Measurements from ENCODE around the gene GAS6. TPM values are rescaled to one million over a fixed set of nuclear protein-coding genes. Genes with fewer than 3 reads are reported as not detected.

GAS6 gene
- total and polyA plus RNA-seq, 12 donors, result 7.1 to 109 (median 82.9) TPM

DNA sequence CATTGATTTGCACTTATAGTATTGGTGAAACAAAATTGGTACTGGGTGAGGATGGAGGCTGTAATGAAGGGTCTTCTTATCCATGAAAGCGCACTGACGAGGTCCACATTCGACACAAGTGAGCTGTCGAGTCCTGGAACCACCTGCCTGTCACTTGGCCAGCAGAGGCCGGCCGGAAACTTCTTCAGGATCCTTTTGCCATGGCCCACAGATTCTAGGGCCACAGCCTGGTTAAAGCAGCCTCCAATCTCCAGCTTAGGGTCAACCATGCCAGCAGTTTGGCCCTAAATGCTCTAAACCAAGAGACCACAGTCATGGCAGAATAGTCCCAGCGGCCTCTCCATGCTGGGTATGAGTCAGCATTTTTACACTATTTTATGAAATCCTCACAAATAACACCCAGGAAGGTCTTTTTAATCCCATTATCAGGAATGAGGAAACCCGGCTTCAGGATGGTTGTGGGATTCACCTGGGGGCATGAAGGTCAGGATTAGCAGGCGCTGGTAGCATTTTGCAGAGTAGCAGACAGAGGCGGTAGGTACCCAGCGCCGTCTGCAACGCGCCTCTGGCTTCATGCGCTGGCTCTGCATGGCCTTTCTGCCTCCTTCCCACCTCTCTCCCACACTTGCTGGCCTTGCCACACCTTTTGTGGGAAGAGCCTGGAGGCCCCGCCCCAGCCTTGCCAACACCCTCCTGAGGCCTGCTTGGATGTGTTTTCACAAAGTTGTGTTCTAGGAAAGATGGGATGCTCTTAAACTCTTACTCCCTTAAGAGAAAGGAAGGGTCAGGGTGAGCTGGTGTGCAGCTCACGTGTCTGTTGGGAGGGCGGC lies 15.2 kb downstream of the GAS6 start:
- DNase-seq, result peak in 2 of 7 donors; percentile 7 to 52
- Histone ChIP-seq H3K4me1 (replicated peaks in 1 of 2) (peaks cover 8 to 15% of the 10 kb centered on the region in 2 donors), H3K9me3 (replicated peaks in 1 of 3) (no peaks in the 10 kb centered on the region), H3K36me3 (replicated peaks in 1 of 2) (no peaks in the 10 kb centered on the region), H3K27ac (no peak overlapping the region), H3K4me3 (no peak overlapping the region), H3K27me3 (no peaks in the 10 kb centered on the region)
- intact Hi-C loops (cut with DNase I), result no loop called here
- 84 to 96% (median 94%) methylated on average over 17 to 18 of the region's 18 CpGs for WGBS, 4 donors
- no peak for TF ChIP-seq POLR2A (IDR thresholded peaks at IDR 0.05)
- TF ChIP-seq, protein P1, sequence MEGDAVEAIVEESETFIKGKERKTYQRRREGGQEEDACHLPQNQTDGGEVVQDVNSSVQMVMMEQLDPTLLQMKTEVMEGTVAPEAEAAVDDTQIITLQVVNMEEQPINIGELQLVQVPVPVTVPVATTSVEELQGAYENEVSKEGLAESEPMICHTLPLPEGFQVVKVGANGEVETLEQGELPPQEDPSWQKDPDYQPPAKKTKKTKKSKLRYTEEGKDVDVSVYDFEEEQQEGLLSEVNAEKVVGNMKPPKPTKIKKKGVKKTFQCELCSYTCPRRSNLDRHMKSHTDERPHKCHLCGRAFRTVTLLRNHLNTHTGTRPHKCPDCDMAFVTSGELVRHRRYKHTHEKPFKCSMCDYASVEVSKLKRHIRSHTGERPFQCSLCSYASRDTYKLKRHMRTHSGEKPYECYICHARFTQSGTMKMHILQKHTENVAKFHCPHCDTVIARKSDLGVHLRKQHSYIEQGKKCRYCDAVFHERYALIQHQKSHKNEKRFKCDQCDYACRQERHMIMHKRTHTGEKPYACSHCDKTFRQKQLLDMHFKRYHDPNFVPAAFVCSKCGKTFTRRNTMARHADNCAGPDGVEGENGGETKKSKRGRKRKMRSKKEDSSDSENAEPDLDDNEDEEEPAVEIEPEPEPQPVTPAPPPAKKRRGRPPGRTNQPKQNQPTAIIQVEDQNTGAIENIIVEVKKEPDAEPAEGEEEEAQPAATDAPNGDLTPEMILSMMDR (IDR thresholded peaks at IDR 0.05), result no peak

DNA sequence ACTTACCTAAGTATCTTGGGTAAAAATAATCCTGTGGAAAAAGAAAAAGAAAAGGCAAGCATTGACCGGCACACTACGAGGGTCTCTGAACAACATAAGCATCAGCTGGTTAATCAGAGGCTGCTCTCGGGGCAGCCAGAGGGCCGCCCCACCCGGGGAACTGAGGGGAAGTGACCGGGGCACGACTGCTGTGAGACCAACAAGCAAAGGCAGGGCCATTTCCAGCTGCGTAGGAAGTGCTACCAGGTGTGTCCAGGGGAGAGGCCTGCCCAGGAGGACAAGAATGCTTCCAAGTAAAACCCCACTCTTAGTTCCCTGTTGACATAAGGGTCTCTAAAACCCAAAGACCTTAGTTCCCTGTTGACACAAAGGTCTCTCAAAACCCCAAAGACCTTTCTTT lies 15.9 kb downstream of the GAS6 start:
- WGBS, 4 donors, result 77 to 89% (median 81%) methylated on average over 8 of the region's 8 CpGs
- peak in 2 of 7 donors; percentile 13 to 52 for DNase-seq
- intact Hi-C loops (cut with DNase I), result no loop called here
- no peaks in the 10 kb centered on the region for H3K27me3 ChIP-seq
- H3K4me1 ChIP-seq (replicated peaks in 1 of 2), result peaks cover 2 to 8% of the 10 kb centered on the region in 2 donors
- H3K9me3 ChIP-seq (replicated peaks in 1 of 3), result no peaks in the 10 kb centered on the region
- no peak overlapping the region for H3K27ac ChIP-seq
- TF ChIP-seq, protein P1 (IDR thresholded peaks at IDR 0.05), result no peak
- no peak overlapping the region for H3K4me3 ChIP-seq
- H3K36me3 ChIP-seq (replicated peaks in 1 of 2), result no peaks in the 10 kb centered on the region

DNA sequence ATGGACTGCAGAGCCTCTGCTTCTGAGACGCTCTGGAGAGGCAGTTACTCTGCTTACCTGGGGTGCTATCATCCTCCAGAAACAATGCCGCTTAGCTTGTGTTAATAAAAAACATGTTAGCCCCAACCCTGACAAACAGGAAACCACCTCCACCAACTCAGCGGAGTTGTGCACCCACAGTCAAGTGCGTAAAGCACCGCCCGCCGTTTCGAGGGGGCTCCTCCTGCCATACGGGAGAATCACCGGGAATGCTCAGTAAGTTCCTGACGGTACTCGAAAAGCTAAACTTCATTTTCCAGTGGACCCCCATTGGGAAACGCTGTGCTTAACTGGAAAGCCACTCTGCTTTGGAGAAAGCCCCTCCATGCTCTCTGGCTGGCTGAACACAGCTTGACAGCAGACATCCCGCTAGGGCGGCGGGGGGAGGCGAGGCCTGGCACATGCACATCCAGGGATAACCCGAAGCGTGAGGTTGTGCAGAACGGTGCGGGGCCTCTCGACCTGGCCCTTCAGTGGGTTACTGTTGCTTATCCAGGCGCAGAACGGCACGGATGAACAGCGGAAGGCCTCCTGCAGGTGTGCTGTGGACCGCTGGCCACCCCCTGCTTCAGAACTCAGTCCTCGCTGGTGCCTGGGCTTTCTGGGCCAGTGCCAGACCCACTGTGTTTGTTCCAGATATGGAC lies 17.1 kb downstream of the GAS6 start:
- Histone ChIP-seq H3K36me3 (replicated peaks in 1 of 2) (no peaks in the 10 kb centered on the region), H3K4me3 (no peak overlapping the region), H3K27ac (no peak overlapping the region), H3K9me3 (replicated peaks in 1 of 3) (no peaks in the 10 kb centered on the region), H3K27me3 (no peaks in the 10 kb centered on the region), H3K4me1 (replicated peaks in 1 of 2) (peaks cover 0 to 6% of the 10 kb centered on the region in 2 donors)
- WGBS, 4 donors, result 86 to 98% (median 93%) methylated on average over 24 to 28 of the region's 28 CpGs
- intact Hi-C loops (cut with DNase I), result no loop called here
- TF ChIP-seq, protein P1 (IDR thresholded peaks at IDR 0.05), result no peak
- TF ChIP-seq POLR2A (IDR thresholded peaks at IDR 0.05), result no peak
- peak in 1 of 7 donors; percentile 52 for DNase-seq

DNA sequence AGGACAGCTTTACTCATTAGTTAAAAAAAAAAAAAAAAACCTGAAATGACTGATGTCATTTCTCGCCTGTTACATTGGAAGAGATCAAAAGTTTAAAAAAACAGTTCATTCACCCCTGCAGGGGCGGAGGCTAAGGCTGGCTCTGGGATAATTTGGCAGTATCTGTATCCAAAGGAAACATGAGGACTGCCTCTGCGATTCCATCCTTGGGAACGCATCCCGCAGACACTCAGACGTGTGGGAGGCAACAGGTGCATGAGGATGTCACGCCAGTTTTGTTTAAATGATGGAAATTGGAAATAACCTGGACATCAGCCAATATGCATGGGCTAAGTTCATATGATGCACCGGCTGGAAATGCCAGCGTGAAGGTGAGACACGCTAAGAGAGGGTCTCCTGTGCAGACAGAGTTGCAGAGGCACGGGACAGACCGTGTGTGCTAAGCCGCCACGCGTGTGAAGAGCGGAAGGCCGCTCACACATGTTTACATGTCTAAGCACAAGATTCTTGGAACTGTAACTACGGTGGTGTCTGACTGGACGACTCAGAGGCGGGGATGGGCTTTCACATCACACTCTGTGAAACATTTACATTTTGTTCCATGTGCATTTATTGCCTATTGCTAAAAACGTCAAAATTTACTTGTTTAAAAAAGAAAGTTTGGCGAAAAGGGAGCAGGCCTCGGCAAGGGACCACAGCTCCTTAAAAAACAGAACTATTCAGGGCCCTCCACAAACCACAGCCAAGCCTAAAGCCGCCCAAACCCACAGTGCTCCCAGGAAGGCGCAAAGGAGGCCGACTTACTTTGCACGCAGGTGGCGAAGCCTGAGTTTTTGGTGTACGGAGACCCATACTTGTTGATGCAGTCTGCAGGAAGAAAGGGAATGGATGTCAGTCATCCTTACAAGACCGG lies 17.9 kb downstream of the GAS6 start:
- intact Hi-C loops (cut with DNase I), result no loop called here
- H3K27ac ChIP-seq, result no peak overlapping the region
- no peaks in the 10 kb centered on the region for H3K27me3 ChIP-seq
- no peak for TF ChIP-seq POLR2A (IDR thresholded peaks at IDR 0.05)
- TF ChIP-seq, protein P1 (IDR thresholded peaks at IDR 0.05), result no peak
- 84 to 88% (median 86%) methylated on average over 30 of the region's 30 CpGs for WGBS, 4 donors
- no peaks in the 10 kb centered on the region for H3K36me3 ChIP-seq (replicated peaks in 1 of 2)
- DNase-seq, result peak in 1 of 7 donors; percentile 13
- no peak overlapping the region for H3K4me3 ChIP-seq
- H3K4me1 ChIP-seq (replicated peaks in 1 of 2), result peaks cover 0 to 6% of the 10 kb centered on the region in 2 donors
- H3K9me3 ChIP-seq (replicated peaks in 1 of 3), result no peaks in the 10 kb centered on the region

All from adrenal gland (tissue), 12 donors.